ENCODE data around the gene ADGRD1. TPM values are rescaled to one million over a fixed set of nuclear protein-coding genes. Genes with fewer than 3 reads are reported as not detected.

Gene ADGRD1
- total RNA-seq, 2 experiments from 2014 or later = 0.27 to 0.65 TPM

DNA sequence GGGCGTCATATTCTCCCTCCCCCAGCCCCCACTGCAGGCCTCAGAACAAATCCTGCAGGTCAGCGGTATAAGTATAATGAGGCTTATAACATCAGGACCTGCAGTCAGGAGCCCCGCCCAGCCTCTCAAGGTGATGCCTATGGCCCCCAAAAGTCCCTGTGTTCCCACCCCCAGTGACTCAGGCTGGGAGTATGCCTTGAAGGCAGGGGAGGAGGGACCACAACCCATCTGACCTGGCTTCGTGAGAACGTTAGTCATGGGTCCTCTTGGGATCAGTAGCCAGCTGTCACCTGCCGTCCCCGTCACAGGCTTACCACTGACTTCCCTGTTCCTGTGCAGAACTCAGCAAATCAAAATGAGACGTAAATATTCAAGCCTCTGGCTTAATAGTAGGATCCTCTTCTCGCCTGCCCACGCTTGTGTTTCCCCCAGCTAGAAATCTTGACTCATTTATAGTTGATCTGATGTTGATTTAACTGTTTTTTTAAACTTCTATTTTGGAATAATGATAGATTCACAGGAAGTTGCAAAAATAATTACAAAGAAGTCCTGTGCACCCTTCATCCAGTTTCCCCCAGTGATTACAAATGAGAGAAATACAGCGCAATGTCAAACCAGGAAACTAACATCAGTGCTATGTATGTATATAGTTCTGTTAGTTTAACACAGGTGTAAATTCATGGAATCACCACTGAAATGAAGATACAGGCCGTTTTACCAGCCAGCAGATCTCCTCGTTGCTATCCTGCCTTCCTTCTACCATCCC, 107.5 kb downstream of the ADGRD1 start:
- ATAC-seq = peak; percentile 51
- TF ChIP-seq, protein P1, sequence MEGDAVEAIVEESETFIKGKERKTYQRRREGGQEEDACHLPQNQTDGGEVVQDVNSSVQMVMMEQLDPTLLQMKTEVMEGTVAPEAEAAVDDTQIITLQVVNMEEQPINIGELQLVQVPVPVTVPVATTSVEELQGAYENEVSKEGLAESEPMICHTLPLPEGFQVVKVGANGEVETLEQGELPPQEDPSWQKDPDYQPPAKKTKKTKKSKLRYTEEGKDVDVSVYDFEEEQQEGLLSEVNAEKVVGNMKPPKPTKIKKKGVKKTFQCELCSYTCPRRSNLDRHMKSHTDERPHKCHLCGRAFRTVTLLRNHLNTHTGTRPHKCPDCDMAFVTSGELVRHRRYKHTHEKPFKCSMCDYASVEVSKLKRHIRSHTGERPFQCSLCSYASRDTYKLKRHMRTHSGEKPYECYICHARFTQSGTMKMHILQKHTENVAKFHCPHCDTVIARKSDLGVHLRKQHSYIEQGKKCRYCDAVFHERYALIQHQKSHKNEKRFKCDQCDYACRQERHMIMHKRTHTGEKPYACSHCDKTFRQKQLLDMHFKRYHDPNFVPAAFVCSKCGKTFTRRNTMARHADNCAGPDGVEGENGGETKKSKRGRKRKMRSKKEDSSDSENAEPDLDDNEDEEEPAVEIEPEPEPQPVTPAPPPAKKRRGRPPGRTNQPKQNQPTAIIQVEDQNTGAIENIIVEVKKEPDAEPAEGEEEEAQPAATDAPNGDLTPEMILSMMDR (IDR thresholded peaks at IDR 0.05) = no peak

DNA sequence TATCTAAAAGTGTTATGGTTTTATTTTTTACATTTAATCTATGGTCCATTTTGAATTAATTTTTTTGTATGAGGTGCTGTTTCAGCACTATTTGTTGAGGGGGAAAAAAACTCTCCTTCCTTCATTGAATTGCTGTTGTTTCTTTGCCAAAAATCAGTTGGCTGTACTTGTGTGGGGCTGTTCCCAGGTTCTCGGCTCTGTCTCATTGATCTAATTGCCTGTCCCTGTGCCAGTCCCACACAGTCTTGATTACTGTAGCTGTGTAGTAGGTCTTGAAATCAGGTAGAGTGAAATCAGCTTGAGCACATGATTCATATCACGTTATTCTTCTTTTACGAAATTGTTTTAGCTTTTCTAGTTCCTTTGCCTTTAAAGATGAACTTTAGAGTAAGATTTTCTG, 109.7 kb downstream of the ADGRD1 start:
- intact Hi-C loops (cut with micrococcal nuclease) = no loop called here
- H3K36me3 Mint-ChIP-seq (ENCODE audit: low read depth) = no peaks in the 10 kb centered on the region
- no peaks in the 10 kb centered on the region for H3K9me3 Mint-ChIP-seq
- no peaks in the 10 kb centered on the region for H3K4me1 Mint-ChIP-seq (ENCODE audit: low read depth)
- DNase-seq = no peak
- H3K27me3 Mint-ChIP-seq = peaks cover 14% of the 10 kb centered on the region
- ChIA-PET POLR2A (no interaction called here), CTCF (no interaction called here)
- H3K4me3 Mint-ChIP-seq = no peak overlapping the region
- no peak for ATAC-seq
- H3K27ac Mint-ChIP-seq = no peak overlapping the region
- TF ChIP-seq, protein P1 (IDR thresholded peaks at IDR 0.05) = no peak

More for the DNA sequence above, 107.5 kb downstream of the ADGRD1 start:
- peaks cover 22% of the 10 kb centered on the region for H3K27me3 Mint-ChIP-seq
- CTCF ChIA-PET = no interaction called here
- no peaks in the 10 kb centered on the region for H3K4me1 Mint-ChIP-seq (ENCODE audit: low read depth)
- POLR2A ChIA-PET = no interaction called here
- no peaks in the 10 kb centered on the region for H3K36me3 Mint-ChIP-seq (ENCODE audit: low read depth)
- H3K4me3 Mint-ChIP-seq = no peak overlapping the region
- intact Hi-C loops (cut with micrococcal nuclease) = no loop called here
- peak; percentile 23 for DNase-seq
- H3K9me3 Mint-ChIP-seq = no peaks in the 10 kb centered on the region
- no peak overlapping the region for H3K27ac Mint-ChIP-seq

DNA sequence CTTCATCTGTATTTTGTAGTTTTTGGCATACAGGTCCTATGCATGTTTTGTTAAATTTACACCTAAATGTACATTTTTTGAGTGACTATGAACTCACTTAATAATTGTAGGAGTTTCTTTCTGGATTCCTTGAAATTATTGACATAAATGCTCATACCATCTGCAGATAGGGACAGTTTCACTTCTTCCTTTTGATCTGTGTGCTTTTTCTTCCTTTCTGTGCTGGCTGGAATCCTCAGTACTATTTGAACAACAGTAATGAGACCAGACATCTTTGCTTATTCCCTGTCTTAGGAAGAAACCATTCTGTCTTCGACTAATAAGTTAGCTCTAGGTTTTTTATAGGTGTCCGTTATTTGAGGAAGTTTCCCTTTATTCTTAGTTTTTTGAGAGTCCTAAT, 110.3 kb downstream of the ADGRD1 start:
- H3K27me3 Mint-ChIP-seq = peaks cover 14% of the 10 kb centered on the region
- POLR2A ChIA-PET = no interaction called here
- H3K36me3 Mint-ChIP-seq (ENCODE audit: low read depth) = no peaks in the 10 kb centered on the region

DNA sequence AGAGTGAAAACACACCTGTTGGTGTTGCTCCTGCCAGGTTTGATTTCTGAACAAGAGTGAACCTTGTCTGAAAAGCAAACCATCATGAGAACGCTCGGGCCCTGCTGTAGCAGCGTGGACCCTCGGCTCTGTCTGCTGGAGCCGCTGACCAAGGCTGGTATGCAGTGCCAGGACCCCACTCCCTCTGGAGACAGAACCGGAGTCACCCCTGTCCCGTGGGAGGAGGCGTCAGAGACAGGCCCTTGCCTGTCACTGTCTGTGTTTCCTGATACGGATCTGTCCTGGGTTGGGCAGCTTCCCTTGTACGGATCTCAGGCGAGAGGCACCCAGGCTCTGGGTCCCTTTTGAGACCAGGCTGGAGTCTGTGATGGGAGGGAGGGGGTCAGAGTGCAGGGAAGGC, 111.6 kb downstream of the ADGRD1 start:
- Mint-ChIP-seq H3K27me3 (peaks cover 14% of the 10 kb centered on the region), H3K4me1 (ENCODE audit: low read depth) (no peaks in the 10 kb centered on the region), H3K27ac (no peak overlapping the region), H3K4me3 (no peak overlapping the region), H3K36me3 (ENCODE audit: low read depth) (no peaks in the 10 kb centered on the region), H3K9me3 (no peaks in the 10 kb centered on the region)
- ChIA-PET CTCF (no interaction called here), POLR2A (no interaction called here)
- intact Hi-C loops (cut with micrococcal nuclease) = no loop called here
- DNase-seq = no peak
- TF ChIP-seq, protein P1 (IDR thresholded peaks at IDR 0.05) = no peak
- ATAC-seq = no peak

More for the DNA sequence above, 110.3 kb downstream of the ADGRD1 start:
- DNase-seq = no peak
- ATAC-seq = no peak
- H3K4me3 Mint-ChIP-seq = no peak overlapping the region
- no peaks in the 10 kb centered on the region for H3K9me3 Mint-ChIP-seq
- TF ChIP-seq, protein P1 (IDR thresholded peaks at IDR 0.05) = no peak
- no peak overlapping the region for H3K27ac Mint-ChIP-seq
- H3K4me1 Mint-ChIP-seq (ENCODE audit: low read depth) = no peaks in the 10 kb centered on the region
- intact Hi-C loops (cut with micrococcal nuclease) = no loop called here
- CTCF ChIA-PET = no interaction called here

DNA sequence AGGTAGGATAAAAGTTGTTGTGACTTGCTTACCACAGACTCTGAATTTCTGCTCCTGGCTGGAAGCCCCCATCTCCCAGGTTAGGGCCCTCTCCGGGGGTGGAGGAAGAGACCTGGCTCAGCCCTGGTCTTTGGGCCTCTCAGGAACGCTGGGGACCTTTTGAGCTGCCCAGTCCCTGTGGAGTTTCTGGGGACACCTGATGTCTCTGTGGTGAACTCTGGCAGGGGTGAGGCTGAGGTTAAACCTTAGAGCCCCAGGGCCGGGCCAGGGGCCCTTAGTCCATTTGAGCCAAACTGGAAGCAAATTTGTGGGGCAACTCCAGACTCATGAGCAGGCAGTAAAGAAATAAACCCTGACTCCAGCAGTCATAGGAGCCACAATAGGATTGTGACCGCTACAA, 112.1 kb downstream of the ADGRD1 start:
- Mint-ChIP-seq H3K4me1 (ENCODE audit: low read depth) (no peaks in the 10 kb centered on the region), H3K9me3 (no peaks in the 10 kb centered on the region), H3K4me3 (no peak overlapping the region), H3K27ac (no peak overlapping the region), H3K36me3 (ENCODE audit: low read depth) (no peaks in the 10 kb centered on the region), H3K27me3 (peaks cover 12% of the 10 kb centered on the region)
- DNase-seq (no peak), ATAC-seq (no peak)
- intact Hi-C loops (cut with micrococcal nuclease) = no loop called here
- TF ChIP-seq, protein P1 (IDR thresholded peaks at IDR 0.05) = no peak
- POLR2A ChIA-PET = no interaction called here
- CTCF ChIA-PET = no interaction called here
